Fibroblast of gingiva (primary cell): ENCODE measurements around the gene TRAM2.

Source experiments
- DNase-seq: peaks from one replicate; pipeline ENCODE4 v3.0.0-alpha.2; 2011; ENCODE audit warnings: low read depth

Gene TRAM2

DNA sequence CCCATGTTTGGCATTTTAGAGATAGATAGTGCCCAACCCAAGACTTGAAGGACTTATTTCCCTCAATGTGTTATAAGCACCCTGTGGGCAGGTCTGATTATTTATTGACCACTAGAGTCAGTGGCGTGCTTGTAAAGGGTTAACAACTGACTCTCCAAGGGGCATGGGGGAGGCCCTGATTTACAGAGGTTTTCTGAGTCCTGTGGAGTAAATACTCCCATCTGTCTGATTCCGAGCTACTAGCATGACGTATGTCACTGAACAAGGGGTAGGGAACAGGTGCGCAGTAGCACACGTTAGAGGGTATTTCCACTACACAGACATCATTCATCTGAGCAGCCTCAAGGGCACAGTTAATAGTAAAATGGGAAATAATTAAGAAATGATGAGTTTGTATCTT is 17.4 kb upstream of the TRAM2 start:
- DNase-seq: no peak

GRCh38 chr6:52591832-52592231 is 15.0 kb upstream of the TRAM2 start:
- DNase-seq: no peak

GRCh38 chr6:52590152-52590891 is 13.5 kb upstream of the TRAM2 start:
- peak; percentile 92 for DNase-seq

DNA sequence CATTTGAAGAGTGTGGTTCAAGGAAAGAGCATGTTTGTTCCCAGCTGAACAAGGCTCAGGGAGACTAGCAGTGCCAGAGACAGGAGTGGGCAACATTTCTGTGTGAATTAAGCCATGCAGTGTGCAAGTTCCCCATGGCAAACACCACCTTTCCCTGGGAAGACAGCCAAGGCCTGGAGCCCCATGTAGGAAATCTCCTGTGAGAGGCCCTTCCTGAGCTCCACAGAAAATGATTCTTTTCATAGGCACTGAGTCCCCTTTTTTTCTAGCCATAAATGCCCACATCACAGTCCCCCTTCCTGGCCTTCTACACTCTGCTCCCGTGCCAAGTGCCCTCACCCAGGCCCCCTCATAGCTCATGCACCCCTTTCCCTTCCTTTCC is 11.8 kb upstream of the TRAM2 start:
- DNase-seq: no peak

GRCh38 chr6:52588087-52588709 is 11.3 kb upstream of the TRAM2 start:
- no peak for DNase-seq

DNA sequence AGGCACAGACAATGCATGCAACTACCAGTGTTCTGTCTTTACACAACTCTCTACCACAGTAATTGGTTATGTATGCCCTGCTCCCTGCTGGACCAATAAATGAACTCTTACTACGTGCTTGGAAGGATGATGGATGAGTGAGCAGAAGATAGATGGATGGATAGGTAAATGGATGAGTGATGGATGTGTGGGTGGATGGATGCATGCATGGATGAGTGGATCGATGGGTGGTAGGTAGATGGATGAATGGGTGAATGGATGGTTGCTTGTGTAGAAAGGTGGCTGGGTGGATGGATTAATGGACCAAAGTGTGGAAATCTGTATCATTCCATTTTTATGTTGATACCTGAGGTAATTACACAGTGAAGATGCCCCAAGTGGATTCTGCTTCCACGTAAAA is 10.1 kb upstream of the TRAM2 start:
- no peak for DNase-seq

DNA sequence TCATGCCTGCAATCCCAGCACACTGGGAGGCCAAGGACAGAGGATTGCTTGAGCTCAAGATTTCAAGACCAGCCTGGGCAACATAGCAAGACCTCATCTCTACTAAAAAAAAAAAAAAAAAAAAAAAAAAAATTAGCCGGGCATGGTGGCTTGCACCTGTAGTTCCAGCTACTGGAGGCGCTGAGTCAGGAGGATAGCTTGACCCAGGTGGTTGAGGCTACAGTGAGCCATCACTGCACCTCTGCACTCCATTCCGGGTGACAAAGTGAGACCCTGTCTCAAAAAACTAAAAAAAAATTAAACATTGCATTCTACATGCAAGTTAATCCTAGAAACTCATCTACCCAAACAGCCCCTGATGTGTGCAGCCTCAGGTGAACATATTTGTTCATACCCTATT is 7.3 kb upstream of the TRAM2 start:
- no peak for DNase-seq

GRCh38 chr6:52582996-52583395 is 6.1 kb upstream of the TRAM2 start:
- DNase-seq: no peak

- no peak for DNase-seq
These were observed 5.6 kb upstream of the TRAM2 start for GRCh38 chr6:52582446-52582845.

- no peak for DNase-seq
These were observed 4.0 kb upstream of the TRAM2 start for GRCh38 chr6:52580905-52581304.

GRCh38 chr6:52579006-52579660 is 2.3 kb upstream of the TRAM2 start:
- no peak for DNase-seq

DNA sequence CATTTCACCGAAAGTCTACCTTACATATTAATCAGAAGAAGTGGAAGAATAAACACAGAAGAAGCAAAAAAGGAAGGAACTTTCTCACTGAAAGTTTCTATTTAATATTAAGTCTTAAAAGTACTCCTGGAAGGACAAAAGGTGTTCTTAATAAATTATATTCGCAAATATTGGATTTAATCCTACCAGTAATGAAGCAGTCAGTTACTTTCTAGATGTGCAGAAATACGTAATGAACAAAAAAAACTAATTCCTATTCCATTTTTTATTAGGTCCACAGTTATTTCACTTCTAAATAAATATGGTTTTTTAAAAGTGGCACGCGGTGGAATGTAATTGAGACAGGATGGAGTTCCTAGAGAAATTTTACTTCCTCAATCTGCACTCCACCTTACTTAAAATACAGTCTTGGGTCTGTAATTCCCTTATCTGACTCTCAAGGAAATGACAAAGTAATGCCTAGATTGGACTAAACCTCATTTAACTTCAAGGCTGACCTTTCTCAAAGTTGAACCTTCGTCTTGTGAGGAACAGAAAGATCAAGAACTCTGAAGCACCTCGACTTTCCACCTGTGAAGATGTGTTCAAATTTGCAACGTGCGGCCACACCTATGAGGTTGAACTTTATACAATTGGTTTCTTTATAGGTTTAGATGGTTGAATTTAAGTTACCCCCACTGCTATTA is 1.1 kb upstream of the TRAM2 start:
- DNase-seq: no peak

- DNase-seq: peak; percentile 73
These were observed 353 bp downstream of the TRAM2 start for GRCh38 chr6:52576392-52577021.

DNA sequence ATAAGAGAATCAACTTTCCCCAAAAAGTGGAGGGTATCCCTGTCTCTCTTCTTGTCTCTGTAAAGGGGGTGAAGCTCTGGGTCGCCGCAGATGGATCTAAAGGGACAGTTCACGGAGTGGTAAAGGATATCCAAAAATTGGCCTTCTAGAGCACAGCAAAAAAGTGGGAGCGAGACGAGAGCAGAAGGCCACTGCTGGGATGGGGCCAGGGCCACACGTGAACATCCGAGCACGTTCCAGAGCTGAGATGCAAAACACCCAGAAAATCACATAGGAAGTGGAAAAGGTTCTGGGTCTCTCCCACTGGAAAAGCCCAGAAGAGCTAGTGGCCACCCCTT is 837 bp downstream of the TRAM2 start:
- no peak for DNase-seq

GRCh38 chr6:52575502-52575892 is 1.4 kb downstream of the TRAM2 start:
- no peak for DNase-seq

GRCh38 chr6:52574709-52575501 is 2.0 kb downstream of the TRAM2 start:
- DNase-seq: peak; percentile 61

DNA sequence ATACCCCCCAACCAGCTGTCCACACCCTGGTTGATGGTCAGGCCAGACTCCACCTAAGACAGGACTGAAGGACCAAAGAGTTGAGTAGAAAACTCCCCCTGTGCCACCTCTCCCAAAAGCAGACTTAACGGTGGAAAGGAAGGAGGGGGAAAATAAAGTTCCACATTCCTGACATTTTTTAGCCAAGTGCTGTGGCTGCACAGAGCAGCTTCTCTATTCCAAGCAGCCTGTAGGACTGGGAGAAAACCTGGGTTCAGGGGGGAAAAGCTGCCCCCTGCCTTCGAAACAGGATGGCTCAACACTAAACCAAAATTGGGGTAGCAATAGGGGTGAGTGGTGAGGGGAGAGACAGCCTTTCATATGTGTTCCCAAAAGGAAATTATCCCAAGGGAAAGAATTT is 3.6 kb downstream of the TRAM2 start:
- no peak for DNase-seq

DNA sequence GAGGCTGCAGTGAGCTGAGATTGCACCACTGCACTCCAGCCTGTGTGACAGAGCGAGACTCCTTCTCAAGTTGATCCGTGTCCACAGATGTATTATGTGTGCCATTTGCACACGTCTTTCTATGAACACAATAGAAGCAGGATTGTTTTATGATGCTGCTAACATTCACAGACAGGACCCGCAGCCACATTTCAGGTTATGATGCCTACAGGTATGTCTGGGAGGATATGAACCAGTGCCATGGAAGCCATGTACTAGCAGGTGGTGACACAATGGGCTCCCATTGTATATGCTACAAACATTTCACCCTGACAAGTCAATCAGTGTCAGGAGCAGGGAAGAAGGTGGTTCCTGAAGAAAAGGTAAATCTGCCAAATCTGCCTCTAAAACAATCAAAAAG is 4.3 kb downstream of the TRAM2 start:
- no peak for DNase-seq

GRCh38 chr6:52571099-52571755 is 5.6 kb downstream of the TRAM2 start:
- peak; percentile 58 for DNase-seq

GRCh38 chr6:52570291-52570700 is 6.6 kb downstream of the TRAM2 start:
- peak; percentile 62 for DNase-seq

- DNase-seq: no peak
These were observed 8.5 kb downstream of the TRAM2 start for GRCh38 chr6:52568320-52568719.
